GM18520 (cell line): ENCODE results near the gene ANKRD11.
"Not testable (repeated sequence)": the region's sequence is repeated elsewhere in the genome, so short reads cannot be mapped to it uniquely, and the experiment has no call there.

Source experiments
- ATAC-seq: cut with Tn5 transposase; IDR thresholded peaks from one replicate; pipeline ENCODE4 v1.9.1; 2021; ENCODE audit not compliant: unreplicated experiment

The ANKRD11 gene

DNA sequence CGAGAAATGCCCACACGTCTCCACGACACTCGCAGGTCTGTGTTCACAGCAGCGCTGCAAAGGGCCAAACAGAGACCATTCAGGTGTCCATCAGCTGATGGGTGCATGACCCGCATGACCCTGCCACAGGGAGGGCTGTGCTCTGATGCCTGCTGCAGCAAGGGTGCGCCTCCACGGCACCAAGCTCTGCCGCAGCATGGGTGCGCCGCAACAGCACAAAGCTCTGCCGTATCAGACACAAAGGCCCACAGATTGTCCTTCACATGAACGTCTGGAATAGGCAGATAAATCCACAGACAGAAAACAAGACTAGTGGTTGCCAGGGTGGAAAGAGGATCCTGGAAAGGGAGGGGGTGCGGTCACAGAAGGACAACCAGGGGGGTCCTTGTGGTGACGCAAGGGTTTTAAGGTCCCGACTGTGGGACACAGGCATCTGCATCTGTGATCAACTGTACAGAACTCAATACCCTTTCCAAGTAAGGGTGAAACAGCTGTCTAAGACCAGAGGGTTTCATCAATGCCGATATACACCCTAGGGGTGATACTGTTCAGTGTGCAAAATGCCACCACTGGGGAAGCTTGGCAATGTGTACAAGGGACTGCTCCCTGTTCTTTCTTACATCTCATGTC lies 121.0 kb downstream of the ANKRD11 start:
- ATAC-seq, result no peak

DNA sequence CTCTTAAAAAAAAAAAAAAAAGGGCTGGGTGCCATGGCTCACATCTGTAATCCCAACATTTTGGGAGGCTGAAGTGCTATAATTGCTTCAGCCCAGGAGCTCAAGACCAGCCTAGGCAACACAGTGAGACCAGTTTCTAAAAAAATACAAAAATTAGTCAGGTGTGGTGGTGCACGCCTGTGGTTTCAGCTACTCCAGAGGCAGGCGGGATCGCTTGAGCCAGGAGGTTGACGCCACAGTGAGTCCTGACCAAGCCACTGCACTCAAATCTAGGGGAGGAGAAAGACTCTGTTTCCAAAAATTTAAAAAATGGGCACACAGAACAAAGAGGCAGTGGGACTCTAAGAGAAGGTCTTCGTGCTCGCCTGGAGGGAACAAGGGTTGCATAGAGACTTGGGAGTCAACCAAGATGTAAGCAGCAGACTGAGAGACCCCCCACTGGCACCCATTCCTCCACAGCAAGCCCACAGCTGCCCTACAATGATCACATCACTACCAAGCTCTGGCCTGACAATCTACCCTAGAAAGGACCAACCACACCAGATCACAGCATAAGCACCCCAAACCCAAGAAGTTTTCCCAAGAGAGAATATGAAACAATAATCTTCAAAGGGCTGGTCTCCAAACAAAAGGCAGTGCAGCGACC lies 121.6 kb downstream of the ANKRD11 start:
- ATAC-seq, result no peak

DNA sequence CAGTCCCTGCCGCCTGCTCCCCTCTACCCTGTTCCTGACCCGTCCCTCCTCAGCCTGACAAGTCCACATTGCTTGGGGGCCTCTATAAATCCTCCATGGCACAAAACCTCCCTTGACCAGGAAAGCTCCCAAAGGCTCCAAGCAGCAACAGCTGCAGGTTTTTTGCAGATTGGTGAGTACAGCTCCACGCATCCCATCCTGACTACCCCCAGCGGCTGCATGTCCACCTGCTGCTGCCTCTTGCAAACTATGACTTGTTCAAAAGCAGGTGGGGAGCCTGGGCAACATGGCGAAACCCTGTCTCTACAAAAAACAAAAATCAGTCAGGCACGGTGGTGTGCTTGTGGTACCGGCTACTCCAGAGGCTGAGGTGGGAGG lies 122.8 kb downstream of the ANKRD11 start:
- ATAC-seq, result no peak

DNA sequence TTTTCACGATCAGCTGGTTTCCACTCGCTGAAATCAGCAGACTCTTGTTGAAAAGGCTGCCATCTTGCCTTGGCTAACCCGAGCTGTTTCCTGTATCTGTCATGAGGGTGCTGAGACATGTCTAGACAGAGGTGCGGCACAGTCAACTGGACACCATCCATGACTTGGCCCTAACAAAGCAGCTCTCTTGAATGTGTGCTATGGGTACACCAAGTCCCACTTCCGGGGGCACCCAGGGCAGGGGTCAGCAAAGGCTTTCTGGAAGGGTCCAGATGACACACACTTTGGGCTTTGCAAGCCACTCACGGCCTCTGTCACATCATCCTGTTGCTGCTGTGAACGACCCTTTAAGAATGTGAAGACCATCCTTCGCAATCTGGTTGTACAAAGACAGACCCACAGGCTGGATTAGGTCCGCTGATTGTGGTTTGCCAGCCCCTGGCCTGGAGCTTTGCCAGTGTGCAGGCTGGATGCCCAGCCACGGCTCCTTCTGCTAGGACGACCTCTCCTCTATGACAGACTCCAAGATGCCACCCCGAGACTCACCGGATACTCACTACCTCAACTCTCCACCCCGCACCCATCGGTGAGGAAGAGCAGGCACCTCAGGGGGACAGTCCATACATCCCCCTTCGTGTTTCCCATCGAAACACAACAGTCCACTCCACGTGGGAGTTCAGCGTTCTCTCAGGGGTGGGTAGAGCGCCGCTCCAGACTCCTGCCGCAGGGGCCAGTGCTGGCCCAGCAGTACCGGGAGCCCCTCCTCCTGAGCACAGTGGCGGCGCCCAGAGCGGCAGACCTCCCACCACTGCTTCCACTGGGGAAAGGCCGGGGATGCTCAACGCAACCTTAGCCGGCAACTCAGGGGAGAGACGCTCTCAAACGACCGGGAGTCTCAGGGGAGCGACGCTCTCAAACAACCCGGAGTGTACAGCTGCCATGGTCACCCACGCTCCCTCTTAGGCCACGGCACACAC lies 123.5 kb downstream of the ANKRD11 start:
- ATAC-seq, result no peak

DNA sequence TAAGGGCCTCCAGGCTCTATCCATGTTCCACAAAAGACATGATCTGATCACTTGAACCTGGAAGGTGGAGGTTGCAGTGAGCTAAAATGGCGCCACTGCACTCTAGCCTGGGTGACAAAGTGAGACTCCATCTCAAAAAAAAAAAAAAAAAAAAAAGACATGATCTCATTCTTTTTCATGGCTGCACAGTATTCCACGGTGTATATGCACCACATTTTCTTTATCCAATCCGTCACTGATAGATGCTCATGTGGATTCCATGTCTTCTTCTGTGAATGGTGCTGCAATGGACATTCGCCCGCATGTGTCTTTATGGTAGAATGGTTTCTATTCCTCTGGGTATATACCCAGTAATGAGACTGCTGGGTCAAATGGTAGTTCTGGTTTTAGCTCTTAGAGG lies 124.4 kb downstream of the ANKRD11 start:
- ATAC-seq, result no peak

DNA sequence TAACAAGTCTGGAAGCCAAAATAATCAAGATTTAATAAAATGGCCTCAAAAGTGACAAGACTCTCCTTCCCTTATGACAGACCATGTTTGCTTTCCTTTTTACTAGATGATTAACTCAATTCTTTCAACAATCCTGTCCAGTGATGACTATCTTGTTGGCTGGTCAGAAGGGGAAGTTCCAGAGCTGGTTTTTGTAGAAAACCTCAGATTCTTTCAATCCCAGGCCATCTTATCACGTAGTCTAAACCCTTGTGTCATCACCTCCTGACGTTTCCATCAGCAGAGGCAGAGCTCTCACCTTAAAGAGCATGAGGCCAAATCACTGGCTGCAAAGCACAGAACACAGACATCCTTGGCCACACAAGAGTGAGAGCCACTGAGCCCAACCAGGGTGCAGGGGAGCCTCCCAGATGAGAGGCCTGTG lies 125.3 kb downstream of the ANKRD11 start:
- peak; percentile 21 for ATAC-seq

DNA sequence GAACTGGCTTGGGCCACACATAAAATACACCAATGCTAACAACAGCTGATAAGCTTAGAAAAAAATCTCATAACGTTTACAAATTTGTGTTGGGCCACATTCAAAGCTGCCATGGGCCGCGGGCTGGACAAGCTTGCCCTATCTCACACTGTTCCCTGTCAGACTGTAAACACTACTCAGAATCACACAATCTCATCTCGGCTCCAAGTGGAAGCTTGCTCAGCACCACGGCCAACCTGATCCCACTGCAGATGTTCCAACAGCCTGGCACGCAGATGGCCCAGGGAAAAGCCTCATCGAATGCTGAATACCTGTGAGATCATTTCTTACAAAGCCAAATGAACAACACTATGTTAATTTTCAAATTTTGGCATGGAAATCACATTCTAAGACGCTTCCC lies 125.8 kb downstream of the ANKRD11 start:
- ATAC-seq, result no peak

DNA sequence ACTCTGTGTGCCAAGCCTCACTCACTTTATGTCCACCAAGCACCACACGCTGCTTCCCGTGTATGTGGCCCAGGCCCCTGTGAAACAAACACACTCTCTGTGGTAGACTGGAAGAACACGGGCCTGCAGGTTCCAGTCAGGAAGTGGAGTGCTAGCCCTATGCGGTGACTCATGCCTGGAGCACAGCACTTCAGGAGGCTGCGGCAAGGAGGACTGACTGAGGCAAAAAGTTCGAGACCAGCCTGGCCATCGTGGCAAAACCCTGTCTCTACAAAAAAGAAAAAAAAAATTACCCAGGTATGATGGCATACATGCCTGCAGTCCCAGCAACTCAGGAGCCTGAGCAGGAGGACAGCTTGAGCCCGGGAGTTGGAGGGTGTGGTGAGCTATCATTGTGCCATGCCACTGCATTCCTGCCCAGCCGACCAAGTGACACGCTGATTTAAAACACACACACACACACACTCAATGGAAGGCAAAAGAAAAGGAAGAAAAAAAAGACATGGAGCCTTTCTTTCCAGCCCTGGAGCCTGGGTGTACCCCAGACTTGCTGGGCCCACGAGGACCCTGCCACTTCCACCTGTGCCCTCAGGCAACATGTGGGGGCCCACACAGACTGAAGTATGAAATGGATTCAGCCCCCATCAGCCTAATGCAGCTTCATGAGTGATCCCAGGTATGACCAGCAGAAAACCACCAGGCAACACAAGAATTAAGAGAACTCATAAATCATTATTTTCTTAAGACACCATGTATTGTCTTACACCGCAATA lies 126.6 kb downstream of the ANKRD11 start:
- ATAC-seq, result no peak

DNA sequence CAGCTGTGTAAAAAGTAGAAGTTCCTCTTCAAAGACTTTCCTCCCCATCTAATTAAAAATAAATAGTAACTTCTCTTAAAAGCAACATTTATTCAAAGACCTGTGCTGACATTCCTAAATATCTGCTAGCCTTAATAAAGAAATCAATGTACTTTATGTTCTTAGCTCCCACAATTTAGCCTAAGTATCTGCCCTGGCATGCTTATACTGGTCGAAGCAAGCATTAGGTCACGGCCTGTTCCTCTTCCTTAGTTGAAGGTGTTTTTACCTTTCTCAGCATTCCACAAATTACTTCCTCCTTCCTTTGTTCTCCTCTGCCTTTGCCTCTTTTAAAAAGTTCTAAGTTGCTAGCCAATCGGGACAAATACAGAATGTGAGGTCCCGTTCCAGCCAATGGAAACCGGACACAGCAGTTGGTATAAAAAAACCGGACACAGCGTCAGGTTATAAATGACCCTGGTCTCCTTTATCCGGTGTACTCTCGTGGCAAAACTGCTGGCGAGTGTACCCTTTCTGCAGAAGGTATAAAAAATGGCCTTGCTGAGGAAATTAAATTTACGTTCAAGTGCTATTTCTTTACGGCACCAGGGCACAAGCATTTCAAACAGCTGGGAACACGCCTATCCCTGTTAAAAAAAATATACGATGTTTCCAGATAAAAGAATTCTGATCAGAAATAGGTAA lies 127.7 kb downstream of the ANKRD11 start:
- ATAC-seq, result not testable (repeated sequence)

DNA sequence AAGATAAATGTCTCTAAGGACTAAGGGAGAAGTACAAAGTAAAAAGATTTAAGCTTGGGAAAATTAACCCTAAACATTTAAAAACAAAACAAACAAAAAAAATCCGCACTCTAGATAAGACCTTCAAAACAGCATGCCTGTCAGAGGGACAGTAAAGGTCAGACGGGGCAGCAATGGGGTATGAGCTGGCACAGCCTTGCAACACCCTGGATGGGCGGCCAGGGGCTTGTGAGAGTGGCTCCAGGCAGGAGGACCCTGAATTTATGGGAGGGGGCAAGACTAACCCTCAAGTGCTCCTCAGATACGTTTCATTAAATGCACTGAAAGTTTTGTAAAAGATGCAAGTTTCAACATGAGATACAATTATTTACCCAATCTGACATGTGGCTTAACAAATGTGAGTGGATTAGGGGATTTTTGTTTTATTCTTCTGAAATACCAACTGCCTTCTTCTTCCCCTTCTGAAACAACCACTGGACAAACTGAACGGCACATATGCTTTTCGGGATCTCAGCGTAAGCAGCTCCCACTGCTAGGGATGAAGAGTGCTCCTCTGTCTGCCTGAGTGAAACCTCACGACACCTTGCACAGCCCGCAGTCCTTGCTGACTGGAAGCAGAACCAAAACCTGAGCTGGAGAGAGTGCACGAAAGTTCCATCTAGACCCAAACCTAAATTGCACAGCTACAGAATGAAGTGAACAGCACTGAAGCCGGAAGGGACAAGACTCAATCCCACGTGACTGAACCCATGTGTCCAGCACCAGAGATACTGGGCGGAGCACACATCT lies 128.4 kb downstream of the ANKRD11 start:
- ATAC-seq, result peak; percentile 61

DNA sequence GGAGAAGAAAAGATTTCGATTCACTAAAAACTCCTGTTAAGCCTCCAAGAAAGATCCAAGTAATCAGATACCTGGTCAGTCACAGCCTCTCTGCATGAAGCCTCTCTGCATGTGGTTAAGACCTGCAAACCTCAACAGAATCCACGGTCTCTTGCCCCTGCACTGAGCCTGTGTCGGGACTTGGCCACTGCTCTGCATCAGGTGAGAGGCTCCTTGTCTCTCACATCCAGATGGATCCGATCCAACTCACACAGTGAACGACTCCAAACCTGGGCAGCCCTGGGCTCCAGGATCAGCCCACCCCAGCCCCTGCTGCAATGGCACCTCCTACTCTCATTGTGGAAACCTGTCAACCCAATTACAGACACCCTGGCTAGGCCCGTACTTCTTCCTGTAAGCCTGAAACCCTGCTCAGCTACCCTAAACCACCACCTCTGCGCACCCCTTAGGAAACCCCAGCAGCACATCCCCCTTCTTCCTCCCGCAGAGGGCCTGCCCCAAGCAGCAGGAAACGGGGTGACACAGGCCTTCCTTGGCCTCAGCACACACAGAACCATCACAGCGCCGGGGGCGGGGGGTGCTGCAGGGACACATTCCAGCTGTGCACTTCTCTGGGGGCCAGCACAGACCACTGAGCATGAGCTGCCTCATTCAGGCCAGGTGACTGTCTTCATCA lies 129.5 kb downstream of the ANKRD11 start:
- ATAC-seq, result no peak

DNA sequence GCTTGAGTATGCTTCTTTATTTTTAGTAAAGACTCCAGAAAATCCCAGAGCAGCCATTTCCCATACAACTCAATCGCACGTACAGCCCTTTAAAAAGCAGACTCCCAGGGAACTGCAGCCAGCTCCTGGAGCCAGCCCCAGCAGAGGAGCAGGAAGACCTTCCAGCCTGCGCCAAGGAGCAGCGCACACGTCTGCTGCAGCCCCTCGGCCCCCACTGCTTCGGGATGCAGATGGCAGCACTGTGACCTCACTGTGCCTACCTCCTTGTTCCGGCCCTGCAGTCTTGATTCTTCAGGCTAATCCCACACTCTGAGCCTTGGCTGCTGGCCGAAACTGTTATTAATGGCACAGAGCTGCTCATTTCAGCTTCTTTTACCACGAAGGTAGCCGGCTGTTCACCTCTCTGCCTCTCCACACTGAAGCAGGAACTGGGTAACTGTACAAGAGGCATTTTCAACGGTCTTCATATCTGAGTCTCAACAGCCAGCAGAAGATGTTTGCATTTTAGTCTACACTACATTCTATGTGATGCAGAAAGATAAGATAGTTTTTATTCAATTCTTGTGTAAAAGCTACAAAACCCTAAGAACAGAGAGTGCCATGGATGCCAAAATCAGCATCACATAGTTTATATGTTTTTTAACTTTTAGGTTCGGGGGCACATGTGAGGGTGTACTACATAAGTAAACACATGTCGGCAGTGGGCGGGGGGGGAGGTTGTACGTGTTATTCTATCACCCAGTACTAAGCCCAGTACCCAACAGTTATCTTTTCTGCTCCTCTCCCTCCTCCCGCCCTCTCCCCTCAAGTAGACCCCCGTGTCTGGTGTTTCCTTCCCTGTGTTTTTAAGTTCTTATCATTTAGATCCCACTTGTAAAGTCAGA lies 130.9 kb downstream of the ANKRD11 start:
- ATAC-seq, result no peak

DNA sequence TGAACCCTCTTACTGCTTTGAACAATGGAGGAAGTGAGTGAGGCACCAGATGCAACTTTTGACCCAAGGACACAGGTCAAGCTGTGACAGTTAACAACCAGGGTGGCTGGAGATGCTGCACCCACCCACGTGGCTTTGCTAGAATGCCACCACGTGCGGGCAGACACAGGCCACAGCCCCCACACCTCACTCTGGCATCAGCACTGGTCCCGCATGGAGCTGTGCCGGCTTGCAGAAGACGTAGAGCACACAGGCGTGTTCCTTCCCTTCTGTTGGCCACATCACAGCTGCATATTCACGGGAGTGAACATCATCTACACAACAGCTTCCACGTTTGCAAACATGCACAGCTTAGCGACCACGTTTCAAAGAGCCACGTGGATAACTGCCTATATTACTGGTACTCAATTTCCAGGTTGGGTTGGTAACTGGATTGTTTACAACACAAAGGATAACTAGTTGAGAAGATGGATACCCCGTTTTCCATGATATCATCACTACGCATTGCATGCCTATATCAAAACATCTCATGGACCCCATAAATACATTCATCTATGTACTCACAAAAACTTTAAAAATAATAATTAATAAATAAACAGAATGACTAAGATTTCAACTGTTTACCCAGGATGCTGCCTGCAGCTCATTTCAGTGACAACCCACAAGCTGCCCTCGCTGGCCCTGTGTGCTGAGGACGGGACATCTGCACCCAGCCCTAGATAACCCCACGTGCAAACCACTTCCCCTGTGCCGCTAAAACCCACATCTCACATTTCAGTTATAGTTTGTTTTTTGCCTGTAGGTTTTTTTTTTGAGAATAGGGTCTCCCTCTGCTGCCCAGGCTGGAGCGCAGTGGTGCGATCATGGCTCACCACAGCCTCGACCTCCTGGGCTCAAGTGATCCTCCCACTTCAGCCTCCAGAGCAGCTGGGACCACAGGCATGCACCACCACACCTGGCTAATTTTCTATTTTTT lies 132.0 kb downstream of the ANKRD11 start:
- no peak for ATAC-seq

DNA sequence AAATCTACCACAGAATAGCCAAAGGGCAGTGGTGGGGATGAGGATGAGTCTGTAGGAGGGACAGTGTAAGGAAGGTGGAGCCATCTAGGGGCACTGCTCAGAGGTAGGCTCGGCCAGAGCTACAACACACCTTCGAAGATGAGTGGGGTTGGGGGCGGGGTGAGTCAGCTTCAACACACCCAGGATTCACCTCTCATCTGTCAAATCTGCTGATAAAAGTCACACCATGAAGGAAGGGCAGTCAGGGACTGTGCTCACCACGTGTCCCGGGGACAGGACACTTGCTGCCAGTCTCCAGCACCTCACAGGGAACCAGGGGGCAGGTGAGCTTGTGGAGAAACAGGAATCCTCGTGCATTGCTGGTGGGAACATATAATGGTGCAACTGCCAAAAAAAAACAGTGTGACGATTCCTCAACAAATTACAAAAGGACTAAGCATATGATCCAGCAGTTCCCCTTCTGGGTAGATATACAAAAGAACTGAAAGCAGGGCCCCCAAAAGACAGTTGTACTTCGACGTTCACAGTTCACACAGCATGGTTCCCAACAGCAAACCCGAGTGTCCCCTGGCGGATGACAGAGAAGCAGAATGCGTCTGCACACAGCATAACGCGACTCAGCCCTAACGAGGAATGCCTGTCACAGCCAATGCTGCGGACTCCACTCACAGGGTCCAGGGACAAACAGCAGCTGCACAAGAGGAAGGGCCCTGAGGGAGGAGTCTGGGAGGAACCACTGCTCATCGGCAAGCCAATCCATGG lies 133.1 kb downstream of the ANKRD11 start:
- ATAC-seq, result no peak

DNA sequence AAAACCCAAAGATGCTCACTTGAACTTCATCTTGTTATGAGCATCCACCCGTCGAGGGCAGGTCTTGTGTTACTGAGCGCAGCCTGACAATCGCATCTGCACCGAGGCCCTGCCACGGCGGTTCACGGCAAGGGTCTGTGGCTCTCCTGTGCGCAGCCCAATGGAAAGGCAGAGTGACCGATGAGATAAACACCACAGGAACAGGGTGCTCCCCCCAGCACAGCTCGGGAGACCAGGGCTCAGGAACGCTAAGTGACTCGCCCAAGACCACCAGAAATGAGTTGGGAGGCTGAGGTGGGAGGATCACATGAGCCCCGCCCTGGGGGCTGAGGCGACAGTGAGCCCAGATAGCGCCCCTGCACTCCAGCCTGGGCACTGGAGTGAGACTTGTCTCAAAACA lies 134.7 kb downstream of the ANKRD11 start:
- ATAC-seq, result no peak

DNA sequence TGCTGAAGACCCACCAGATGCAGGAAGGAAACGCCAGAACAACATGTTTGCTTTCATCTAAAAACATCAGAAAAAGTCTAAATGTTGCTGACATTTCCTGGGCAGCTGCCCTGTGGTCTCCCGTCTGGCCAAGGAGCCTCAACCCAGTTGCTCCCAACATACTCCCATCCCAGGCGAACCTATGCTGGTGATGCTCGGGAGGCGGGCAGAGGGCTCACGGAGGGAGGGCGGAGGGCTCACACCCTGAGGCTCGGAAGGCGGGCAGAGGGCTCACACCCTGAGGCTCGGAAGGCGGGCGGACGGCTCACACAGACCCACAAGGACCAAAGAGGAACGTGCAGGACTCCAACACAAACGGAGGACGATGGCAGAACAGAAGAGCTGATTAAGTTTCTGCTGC lies 135.4 kb downstream of the ANKRD11 start:
- no peak for ATAC-seq
